Measurements from ENCODE around the gene CRIM1. TPM values are rescaled to one million over a fixed set of nuclear protein-coding genes. Genes with fewer than 3 reads are reported as not detected.
A peak's percentile ranks its signal among the peaks of the same experiment; 100 is the strongest.

The CRIM1 gene
- total and polyA plus RNA-seq, 7 donors, result 3.0 to 148 (median 55.6) TPM

- Histone ChIP-seq H3K4me3 (no peak overlapping the region), H3K27ac (peak overlapping the region in 3 of 4 donors; percentile 78 to 81 (median 80)), H3K36me3 (no peaks in the 10 kb centered on the region), H3K27me3 (no peaks in the 10 kb centered on the region), H3K9me3 (no peaks in the 10 kb centered on the region), H3K4me1 (peaks cover 0 to 87% (median 71%) of the 10 kb centered on the region in 4 donors)
- DNase-seq, result no peak
- intact Hi-C loops (cut with DNase I), result no loop called here
- 88 to 90% methylated on average over 4 of the region's 4 CpGs for WGBS, 2 donors
- TF ChIP-seq POLR2AphosphoS5 (IDR thresholded peaks at IDR 0.05) (no peak), POLR2A (IDR thresholded peaks at IDR 0.05) (no peak), CTCF (IDR thresholded peaks at IDR 0.05) (no peak), EP300 (IDR thresholded peaks at IDR 0.05) (no peak)
Measured at GRCh38 chr2:36455011-36455410, 99.4 kb downstream of the CRIM1 start.

GRCh38 chr2:36455788-36456187 is 100.2 kb downstream of the CRIM1 start:
- no peak for TF ChIP-seq POLR2AphosphoS5 (IDR thresholded peaks at IDR 0.05)
- TF ChIP-seq EP300 (IDR thresholded peaks at IDR 0.05), result no peak
- no peak for TF ChIP-seq CTCF (IDR thresholded peaks at IDR 0.05)
- no peak for TF ChIP-seq POLR2A (IDR thresholded peaks at IDR 0.05)
- intact Hi-C loops (cut with DNase I), result no loop called here
- Histone ChIP-seq H3K9me3 (no peaks in the 10 kb centered on the region), H3K36me3 (no peaks in the 10 kb centered on the region), H3K4me3 (no peak overlapping the region), H3K27me3 (no peaks in the 10 kb centered on the region), H3K27ac (peak overlapping the region; percentile 57 to 81 (median 79)), H3K4me1 (peaks cover 0 to 87% (median 71%) of the 10 kb centered on the region in 4 donors)
- WGBS, 2 donors, result 77 to 79% methylated on average over 4 of the region's 4 CpGs
- DNase-seq, result no peak

GRCh38 chr2:36456227-36457175 is 100.9 kb downstream of the CRIM1 start:
- H3K4me3 ChIP-seq, result peak overlapping the region in 1 of 4 donors; percentile 1
- H3K9me3 ChIP-seq, result no peaks in the 10 kb centered on the region
- intact Hi-C loops (cut with DNase I), result no loop called here
- no peaks in the 10 kb centered on the region for H3K27me3 ChIP-seq
- WGBS, 2 donors, result 18 to 55% methylated on average over 17 of the region's 17 CpGs
- peaks cover 0 to 87% (median 71%) of the 10 kb centered on the region in 4 donors for H3K4me1 ChIP-seq
- peak overlapping the region; percentile 57 to 81 (median 79) for H3K27ac ChIP-seq
- TF ChIP-seq CTCF (IDR thresholded peaks at IDR 0.05) (no peak), POLR2AphosphoS5 (IDR thresholded peaks at IDR 0.05) (peak in 3 of 4 donors; percentile 35 to 41 (median 36))
- peak; percentile 80 for DNase-seq
- H3K36me3 ChIP-seq, result no peaks in the 10 kb centered on the region

- Histone ChIP-seq H3K4me1 (peaks cover 0 to 78% (median 67%) of the 10 kb centered on the region in 4 donors), H3K36me3 (no peaks in the 10 kb centered on the region), H3K27me3 (no peaks in the 10 kb centered on the region), H3K4me3 (no peak overlapping the region), H3K9me3 (no peaks in the 10 kb centered on the region), H3K27ac (peak overlapping the region in 3 of 4 donors; percentile 69 to 81 (median 78))
- 94% methylated on average over 5 of the region's 5 CpGs for WGBS, 2 donors
- TF ChIP-seq CTCF (IDR thresholded peaks at IDR 0.05) (no peak), EP300 (IDR thresholded peaks at IDR 0.05) (no peak), POLR2A (IDR thresholded peaks at IDR 0.05) (no peak), POLR2AphosphoS5 (IDR thresholded peaks at IDR 0.05) (no peak)
- no peak for DNase-seq
- intact Hi-C loops (cut with DNase I), result no loop called here
Measured at GRCh38 chr2:36458106-36458505, 102.5 kb downstream of the CRIM1 start.
